H1 (cell line): ENCODE data around the gene ATP2B1.

Experiments used
- CBX8 ChIP-seq: fragments of 300-800, 300-1000 bp; sonication (generic); IDR thresholded peaks from 2 replicates; pipeline ENCODE4 v1.7.1; 2016; ENCODE audit warnings: low read depth, low read length, borderline replicate concordance
- CEBPB ChIP-seq: IDR thresholded peaks from 2 replicates; pipeline ENCODE4 v1.6.1; 2012; ENCODE audit warnings: low read depth, low read length
- CTCF ChIP-seq, 3 experiments: IDR thresholded peaks; 1 replicate in 2 of 3; 2 replicates in 1 of 3; pipeline versions ENCODE4 v1.5.1 to v1.6.1; 2011; ENCODE audit warnings: low read length in 3 of 3, mild to moderate bottlenecking in 3 of 3, inconsistent platforms in 2 of 3, low read depth in 1 of 3, moderate library complexity in 1 of 3; ENCODE audit not compliant: insufficient read depth in 1 of 3; ENCODE audit errors: control extremely low read depth in 1 of 3
- E2F6 ChIP-seq: IDR thresholded peaks from 2 replicates; pipeline ENCODE4 v1.6.1; 2012; ENCODE audit warnings: inconsistent platforms
- EP300 ChIP-seq, 2 experiments: IDR thresholded peaks; 1 replicate in 1 of 2; 2 replicates in 1 of 2; pipeline ENCODE4 v1.6.1; 2011 to 2012; ENCODE audit warnings: low read depth in 2 of 2, low read length in 2 of 2, mild to moderate bottlenecking in 2 of 2, borderline replicate concordance in 1 of 2, inconsistent platforms in 1 of 2, moderate library complexity in 1 of 2
- EZH2 ChIP-seq: fragments of 200-600 bp; sonication (generic); IDR thresholded peaks from 2 replicates; pipeline ENCODE4 v1.7.1; 2012; ENCODE audit warnings: low read depth, mild to moderate bottlenecking, moderate library complexity, low read length, inconsistent platforms; ENCODE audit not compliant: severe bottlenecking
- HDAC2 ChIP-seq, 2 experiments: fragments of 300-600 bp in 1 of 2; sonication (generic) in 1 of 2; IDR thresholded peaks; 2 replicates each; pipeline ENCODE4 v1.6.1; 2011 to 2012; ENCODE audit warnings: low read depth in 2 of 2, low read length in 2 of 2, mild to moderate bottlenecking in 2 of 2, moderate library complexity in 2 of 2, borderline replicate concordance in 1 of 2, inconsistent platforms in 1 of 2
- JUN ChIP-seq: IDR thresholded peaks from 2 replicates; pipeline ENCODE4 v1.6.1; 2011; ENCODE audit warnings: low read depth, mild to moderate bottlenecking, improper control_type of control experiment, low read length
- MAX ChIP-seq: IDR thresholded peaks from 2 replicates; pipeline ENCODE4 v1.6.1; 2012; ENCODE audit warnings: inconsistent platforms
- POLR2A ChIP-seq, 2 experiments: IDR thresholded peaks; 1 replicate in 1 of 2; 2 replicates in 1 of 2; pipeline ENCODE4 v1.6.1; 2011; ENCODE audit warnings: low read depth in 2 of 2, low read length in 2 of 2, mild to moderate bottlenecking in 2 of 2; ENCODE audit errors: control extremely low read depth in 1 of 2
- POLR2AphosphoS5 ChIP-seq: IDR thresholded peaks from 2 replicates; pipeline ENCODE4 v1.6.1; 2011; ENCODE audit warnings: low read depth, low read length
- SP2 ChIP-seq: IDR thresholded peaks from 2 replicates; pipeline ENCODE4 v1.6.1; 2012; ENCODE audit warnings: mild to moderate bottlenecking, low read length, inconsistent platforms
- SUZ12 ChIP-seq: fragments of 200-600 bp; sonication (generic); IDR thresholded peaks from 2 replicates; pipeline ENCODE4 v1.6.1; 2012; ENCODE audit warnings: mild to moderate bottlenecking, inconsistent platforms, low read length, moderate library complexity, mixed read lengths
- YY1 ChIP-seq: IDR thresholded peaks from 2 replicates; pipeline ENCODE4 v1.6.1; 2011; ENCODE audit warnings: low read depth, mild to moderate bottlenecking, low read length

- TF ChIP-seq POLR2AphosphoS5 (no peak), CTCF (IDR thresholded peaks at IDR 0.05; ENCODE audit: control extremely low read depth in 1 of 3, insufficient read depth in 1 of 3, low read depth in 1 of 3, low read length in 3 of 3) (no peak), HDAC2 (IDR thresholded peaks at IDR 0.05; ENCODE audit: borderline replicate concordance in 1 of 2, low read depth in 2 of 2, low read length in 2 of 2) (no peak), YY1 (no peak), POLR2A (IDR thresholded peaks at IDR 0.05; ENCODE audit: control extremely low read depth in 1 of 2, low read depth in 2 of 2, low read length in 2 of 2) (no peak), SP2 (no peak), JUN (no peak), EP300 (IDR thresholded peaks at IDR 0.05; ENCODE audit: borderline replicate concordance in 1 of 2, low read depth in 2 of 2, low read length in 2 of 2) (no peak), MAX (no peak), SUZ12 (no peak), EZH2 (no peak), CEBPB (no peak), CBX8 (no peak), E2F6 (no peak)
Measured at GRCh38 chr12:89695100-89695499, 13.5 kb downstream of the ATP2B1 start.
